ENCODE data around the gene ALOX15.

DNA sequence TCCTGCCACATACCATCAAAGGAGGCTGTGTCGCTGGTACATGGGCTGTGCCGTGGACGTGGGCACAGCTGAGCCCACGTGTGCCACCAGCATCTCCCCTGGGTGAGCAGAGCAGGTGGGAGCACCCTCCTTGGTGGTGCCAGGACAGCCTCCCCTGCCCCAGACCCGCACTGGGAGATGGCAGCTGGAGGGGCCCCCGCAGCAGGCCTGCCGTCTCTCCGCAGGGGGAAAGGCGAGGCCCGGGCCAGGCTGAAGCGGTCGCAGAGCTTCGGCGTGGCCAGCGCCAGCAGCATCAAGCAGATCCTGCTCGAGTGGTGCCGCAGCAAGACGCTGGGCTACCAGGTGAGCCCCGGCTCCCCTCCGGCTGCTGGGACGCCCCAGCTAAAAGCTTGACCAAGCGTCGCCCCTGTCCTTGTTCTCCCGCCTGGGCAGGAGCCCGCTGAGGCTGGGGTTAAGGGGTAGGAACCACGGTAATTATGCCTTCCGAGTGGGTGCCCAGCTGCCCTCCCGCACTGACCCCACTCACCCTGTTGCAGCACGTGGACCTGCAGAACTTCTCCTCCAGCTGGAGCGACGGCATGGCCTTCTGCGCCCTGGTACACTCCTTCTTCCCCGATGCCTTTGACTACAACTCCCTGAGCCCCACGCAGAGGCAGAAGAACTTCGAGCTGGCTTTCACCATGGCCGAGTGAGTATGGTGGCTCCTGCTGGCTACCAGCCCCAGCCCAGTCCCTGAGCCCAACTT, 44.7 kb downstream of the ALOX15 start:
- TF ChIP-seq, protein P1, sequence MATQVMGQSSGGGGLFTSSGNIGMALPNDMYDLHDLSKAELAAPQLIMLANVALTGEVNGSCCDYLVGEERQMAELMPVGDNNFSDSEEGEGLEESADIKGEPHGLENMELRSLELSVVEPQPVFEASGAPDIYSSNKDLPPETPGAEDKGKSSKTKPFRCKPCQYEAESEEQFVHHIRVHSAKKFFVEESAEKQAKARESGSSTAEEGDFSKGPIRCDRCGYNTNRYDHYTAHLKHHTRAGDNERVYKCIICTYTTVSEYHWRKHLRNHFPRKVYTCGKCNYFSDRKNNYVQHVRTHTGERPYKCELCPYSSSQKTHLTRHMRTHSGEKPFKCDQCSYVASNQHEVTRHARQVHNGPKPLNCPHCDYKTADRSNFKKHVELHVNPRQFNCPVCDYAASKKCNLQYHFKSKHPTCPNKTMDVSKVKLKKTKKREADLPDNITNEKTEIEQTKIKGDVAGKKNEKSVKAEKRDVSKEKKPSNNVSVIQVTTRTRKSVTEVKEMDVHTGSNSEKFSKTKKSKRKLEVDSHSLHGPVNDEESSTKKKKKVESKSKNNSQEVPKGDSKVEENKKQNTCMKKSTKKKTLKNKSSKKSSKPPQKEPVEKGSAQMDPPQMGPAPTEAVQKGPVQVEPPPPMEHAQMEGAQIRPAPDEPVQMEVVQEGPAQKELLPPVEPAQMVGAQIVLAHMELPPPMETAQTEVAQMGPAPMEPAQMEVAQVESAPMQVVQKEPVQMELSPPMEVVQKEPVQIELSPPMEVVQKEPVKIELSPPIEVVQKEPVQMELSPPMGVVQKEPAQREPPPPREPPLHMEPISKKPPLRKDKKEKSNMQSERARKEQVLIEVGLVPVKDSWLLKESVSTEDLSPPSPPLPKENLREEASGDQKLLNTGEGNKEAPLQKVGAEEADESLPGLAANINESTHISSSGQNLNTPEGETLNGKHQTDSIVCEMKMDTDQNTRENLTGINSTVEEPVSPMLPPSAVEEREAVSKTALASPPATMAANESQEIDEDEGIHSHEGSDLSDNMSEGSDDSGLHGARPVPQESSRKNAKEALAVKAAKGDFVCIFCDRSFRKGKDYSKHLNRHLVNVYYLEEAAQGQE (IDR thresholded peaks at IDR 0.05; ENCODE audit: insufficient read depth in 1 of 2, low read depth in 2 of 2, low read length in 2 of 2): no peak
- no peak for TF ChIP-seq POLR2AphosphoS5 (IDR thresholded peaks at IDR 0.05; ENCODE audit: low read depth, low read length)
